GM18909 (cell line): Measurements from ENCODE around the gene CD180.
A peak's percentile ranks its signal among the peaks of the same experiment; 100 is the strongest.
"Not testable (repeated sequence)": the region's sequence is repeated elsewhere in the genome, so short reads cannot be mapped to it uniquely, and the experiment has no call there.

Experiments
- ATAC-seq: cut with Tn5 transposase; IDR thresholded peaks from one replicate; pipeline ENCODE4 v1.9.1; 2021; ENCODE audit warnings: mild to moderate bottlenecking; ENCODE audit not compliant: unreplicated experiment, poor library complexity

Gene CD180

DNA sequence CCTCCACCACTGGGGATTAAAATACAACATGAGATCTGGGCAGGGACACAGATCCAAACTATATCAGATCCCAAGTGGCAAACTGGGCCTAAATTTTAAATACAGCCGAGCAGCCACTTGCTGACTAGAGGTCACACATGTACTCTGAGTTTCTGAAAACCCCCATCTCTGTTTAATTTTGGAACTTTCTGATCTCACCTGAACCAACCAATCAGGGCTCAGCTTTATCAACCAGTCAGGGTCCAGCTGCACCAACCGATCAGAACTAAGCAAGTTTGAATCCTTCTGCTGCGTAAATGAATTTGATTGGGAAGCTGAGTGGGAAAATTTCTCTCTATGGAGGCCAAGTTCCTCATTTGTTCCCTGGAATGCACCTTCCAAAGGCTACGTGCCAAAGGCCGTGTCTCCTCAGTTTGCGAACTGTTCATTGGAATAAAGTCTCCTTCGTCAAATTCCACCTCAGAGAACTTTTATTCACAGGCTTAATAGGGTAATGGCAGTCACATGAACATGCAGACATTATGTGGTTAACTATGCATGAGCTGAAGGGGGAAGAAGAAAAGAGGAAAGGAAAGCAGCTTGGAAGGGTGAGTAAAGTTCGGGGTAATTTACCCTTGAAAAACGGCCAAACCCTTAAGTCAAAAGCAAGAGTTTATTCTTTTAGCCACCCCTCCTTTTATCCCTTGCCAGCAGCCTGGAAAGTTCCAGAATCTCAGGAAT, 3.7 kb downstream of the CD180 start:
- no peak for ATAC-seq

DNA sequence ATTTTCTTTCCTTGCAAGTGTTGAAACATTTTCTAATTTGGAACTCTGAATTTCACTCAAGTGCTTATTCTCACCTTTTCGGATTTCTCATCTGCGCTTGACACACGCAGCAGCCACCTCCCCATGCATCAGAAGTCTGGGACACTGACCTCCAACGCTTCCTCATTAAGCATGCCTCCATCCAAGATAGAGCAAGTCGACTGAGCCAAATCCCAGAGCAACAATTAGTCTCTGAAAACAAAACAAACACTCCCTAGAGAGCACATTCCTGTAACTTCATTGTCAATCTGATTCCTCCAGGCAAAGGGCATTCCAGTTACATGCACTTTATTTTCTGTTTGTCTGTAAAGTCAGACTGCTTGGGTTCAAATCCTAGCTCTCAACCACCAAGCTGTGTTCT, 5.7 kb downstream of the CD180 start:
- ATAC-seq, result no peak

DNA sequence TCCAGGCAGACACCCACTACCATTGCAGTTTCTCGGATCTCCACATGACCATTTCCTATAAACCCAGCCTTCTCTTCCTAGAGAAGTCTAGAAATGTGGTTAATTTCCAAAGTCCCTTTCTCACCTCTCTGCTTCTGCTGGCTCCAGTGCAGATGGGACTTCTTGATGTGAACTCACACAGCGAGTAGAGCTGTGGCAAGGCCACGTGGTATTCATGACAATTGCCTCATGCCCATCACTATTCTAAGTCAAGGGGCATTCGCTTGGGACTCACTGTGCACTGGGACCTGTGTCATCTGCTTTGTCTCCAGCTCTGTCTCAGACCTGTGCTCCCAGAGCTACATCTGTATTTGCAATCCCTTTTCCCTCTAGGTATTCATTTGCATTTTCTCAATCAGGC, 6.2 kb downstream of the CD180 start:
- no peak for ATAC-seq

DNA sequence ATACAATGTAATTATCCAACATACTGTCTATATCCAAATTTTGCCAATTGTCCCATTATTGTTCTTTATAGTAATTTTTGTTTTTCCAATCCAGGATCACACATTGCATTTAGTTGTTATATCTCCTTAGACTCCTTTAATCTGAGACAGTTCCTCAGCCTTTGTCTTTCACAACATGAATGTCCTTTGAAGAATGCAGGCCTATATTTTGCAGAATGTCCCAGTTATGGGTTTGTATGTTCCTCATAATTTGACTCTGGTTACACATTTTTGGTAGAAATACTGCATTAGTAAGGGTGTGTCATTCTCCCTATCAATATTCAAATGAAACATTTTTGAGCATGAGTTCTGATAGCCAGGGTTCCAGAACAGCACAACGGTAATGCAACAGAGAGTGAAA, 6.7 kb downstream of the CD180 start:
- ATAC-seq, result no peak

DNA sequence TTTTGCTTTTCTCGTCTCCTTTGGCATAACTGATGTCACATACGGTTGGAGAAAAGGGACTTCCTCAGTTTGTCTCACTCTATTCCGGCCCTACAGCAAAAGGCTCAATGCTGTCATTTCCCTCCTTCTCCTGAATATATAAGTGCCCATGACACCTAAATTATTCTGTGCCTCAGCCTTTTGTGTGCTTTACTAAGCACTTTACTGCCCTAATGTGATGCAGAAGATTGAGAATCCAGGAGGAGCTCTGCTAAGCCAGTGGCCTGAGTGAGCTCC, 7.6 kb downstream of the CD180 start:
- no peak for ATAC-seq

DNA sequence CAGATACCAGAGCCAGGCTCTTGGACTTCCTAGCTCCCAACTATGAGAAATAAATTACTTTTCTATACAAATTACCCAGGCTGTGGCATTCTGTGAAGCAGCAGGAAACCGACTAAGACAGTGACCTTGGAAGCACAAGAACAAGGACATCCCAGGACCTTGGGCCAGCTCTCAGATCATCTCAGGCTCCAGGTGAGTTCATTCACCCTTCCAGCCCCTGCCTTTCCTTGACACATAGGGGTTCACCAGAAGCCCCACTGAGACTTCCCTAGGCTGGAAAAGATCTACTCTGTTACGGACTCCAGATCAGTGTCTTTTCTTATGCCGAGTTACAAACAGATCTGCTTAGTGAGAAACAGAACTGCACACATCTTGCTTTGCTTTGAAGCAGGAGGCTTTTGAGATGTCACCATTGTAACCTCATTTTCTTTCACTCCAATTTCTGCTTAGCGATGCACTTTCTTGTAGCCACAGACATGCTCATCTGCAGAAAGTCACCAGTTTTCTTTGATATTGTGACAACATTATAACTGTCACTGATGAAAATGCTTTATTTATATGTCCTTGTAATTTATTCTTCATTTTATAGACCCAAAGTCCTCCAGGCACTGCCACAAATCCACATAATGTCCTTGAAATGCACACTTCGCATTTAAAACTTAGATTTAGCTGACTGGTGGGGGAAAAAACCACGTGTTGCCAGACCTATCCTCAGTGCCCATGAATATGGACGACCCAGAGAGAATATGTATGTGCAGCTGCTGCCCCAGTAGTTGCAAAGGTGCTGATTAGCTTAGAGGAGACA, 8.1 kb downstream of the CD180 start:
- no peak for ATAC-seq

DNA sequence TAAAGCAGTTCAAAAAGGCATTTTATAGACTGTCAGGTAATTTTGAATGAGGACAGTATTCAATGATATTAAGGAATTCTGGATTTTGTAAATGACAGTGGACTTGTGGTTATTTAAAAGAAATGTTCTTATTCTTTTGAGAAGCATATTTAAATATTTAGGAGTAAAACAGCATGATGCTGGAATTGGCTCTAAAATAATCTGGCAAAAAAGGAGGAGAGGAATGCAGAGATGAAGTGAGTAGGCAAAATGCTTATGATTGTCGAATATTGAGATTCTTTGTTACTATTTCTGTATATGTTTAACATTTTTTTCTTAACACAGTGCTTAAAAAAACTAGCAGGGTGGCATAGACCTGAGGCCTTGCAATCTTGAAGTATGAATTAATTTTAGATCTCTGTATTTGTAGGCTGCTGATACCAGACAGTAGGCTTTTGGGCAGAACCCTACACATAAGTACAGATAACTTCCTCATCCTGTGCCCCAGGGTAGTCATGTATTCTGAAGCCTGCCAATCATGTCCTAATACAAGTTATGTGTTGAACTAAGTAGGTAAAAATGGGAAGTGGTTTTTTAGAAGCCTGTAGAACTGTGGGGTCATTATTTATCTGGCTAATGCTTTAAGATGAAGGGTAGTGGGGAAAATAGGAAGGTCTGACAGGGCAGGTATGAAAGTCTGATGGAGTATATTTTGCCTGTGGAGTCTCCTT, 9.4 kb downstream of the CD180 start:
- ATAC-seq, result peak; percentile 85

DNA sequence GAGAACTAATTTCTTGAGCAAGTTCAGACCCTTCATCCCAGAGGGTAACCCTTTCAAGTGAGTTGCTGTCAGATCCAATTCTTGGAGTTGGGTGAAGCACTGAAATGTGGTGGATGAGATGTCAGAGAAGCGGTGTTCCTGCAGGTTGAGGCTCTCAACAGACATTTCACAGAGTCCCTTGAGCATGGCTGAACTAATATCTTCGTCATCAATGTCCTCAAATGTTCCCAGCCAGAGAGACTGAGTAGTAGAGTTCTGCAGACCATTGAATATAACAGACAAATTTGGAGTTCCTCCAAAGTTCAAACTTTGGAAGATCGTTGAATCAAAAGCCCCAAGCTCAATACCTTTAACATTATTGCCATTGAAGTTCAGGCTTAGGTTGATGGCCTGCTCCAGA, 12.7 kb downstream of the CD180 start:
- ATAC-seq, result no peak

DNA sequence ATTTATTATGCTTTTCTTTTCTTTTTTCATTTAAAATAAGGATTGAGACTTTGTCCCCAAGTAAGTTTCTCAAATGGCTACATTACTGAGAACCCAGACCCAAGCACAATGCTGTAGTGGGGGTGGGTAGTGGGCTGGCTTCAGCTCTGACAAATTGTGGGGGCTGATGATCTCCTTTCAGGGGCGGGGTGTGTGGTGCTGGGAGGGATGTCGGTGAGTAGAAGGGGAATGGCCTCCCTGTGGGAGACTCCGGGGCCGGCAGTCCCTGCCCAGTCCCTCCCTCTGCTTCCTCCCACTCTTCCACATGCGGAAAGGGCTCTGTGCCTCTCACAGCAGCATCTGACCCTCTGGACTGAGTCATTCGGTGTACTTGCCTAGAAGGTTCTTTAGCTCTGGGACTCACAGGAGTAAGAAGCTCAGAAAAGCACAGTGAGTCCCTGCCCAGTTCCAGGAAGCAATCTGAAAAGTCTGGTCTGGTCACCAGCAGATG, 14.3 kb downstream of the CD180 start:
- ATAC-seq, result no peak

DNA sequence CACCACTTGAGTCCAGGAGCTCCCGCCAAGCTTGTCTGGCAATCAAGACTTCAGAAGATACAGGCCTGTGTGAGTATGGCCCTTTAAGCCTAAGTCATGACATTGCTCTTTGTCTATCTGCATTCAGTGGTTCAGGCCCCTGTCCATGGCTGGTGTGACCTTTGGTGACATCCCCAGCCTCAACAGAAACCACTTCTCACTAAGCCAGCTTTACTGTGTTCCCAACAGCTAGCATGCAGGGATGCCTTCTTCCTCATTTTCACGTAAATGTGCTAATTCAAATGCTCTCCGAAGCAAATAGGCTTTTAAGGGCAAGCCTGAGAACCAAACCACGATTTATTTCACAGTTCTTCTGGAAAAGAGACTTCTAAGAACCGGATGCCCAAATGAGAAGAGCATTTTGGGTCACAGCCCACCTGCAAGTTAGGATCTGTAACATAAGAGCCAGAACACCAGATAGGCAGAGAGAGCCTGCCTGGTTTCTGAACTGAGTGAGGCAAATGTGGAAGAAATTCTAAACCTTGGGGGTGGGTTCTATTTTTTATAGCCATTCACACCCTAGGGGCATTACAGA, 14.9 kb downstream of the CD180 start:
- no peak for ATAC-seq

DNA sequence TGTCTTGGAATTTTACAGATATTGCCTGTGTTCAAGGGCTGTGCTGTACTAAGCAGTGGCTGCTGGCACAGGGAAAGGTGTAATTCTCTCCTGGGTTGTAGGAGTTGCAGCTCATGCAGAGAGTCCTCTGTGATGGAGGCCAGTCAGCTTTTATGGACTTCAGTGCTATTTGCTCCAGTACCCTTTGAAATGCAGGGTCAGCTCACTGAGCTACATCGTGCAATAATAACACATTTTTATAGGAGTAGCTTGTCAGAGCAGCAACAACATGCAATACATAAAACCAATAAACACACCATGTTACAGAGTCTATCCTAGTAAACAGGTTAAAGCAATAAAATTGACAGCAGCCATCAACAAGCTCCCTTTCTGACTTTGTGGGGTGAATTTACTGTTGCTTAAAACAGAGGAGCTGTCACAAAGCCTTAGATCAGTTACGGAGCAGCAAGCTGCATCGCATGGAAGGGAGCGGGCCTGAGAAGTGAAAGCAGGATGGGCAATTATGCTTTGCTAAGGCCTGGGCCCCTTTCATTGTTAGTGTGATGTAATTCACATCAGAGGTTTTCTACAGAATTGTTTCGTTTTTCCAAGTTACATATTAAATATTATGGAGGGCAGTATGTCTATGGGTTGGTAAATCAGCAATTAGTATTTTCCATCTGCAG, 16.8 kb downstream of the CD180 start:
- ATAC-seq, result no peak

DNA sequence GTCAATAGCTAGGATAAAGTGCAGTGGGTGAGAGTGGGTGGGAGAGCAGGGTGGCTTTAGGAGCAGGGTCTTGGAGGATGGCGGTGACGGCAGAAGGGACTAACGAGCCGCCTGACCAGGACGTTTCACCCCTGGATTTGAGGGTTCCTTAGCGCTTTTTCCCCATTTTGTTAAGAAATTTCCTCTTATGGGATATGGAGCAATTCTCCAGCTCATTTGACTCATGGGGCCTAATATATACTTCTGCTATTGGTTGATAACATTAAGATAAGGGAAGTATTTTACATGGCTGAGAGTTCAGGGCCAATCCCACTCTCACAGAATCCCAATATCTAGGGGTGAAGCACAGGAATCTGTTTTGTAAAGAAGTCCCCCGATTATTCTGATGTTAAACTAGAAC, 17.6 kb downstream of the CD180 start:
- no peak for ATAC-seq

DNA sequence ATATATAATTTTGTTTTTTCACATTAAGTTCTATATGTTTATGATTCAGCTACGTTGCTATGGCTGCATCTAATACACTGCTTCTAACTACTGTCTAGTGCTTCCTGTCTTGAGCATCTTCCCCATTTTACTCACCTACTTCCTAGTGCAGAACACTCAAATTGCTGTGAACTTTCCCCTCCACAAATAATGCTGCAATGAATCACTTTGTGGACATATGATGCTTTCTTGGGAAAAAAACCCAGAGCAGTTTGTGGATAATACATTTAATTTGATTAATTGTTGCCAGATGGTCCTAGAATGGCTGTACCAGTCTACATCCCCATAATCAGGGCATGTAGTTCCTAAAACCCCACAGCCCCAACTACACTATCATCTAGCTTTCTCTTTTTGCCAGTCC, 18.5 kb downstream of the CD180 start:
- no peak for ATAC-seq

DNA sequence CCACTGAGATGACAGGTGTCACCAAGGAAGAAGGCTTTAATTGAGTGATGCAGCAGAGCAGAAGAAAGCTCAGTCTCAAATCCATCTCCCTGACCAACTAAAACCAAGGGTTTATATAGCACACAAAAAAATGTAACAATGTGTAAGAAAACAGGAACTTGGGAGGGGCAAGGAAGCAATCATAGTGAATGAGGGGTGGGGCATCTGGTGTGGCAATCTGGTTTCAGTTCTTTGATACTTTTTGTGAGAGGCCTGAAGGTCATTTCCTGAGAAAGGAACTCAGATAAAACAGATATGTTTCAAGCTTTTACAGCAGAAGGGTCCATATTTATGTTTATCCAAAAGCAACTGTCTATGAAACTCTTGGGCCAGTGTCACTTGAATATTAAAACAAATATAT, 19.7 kb downstream of the CD180 start:
- no peak for ATAC-seq

DNA sequence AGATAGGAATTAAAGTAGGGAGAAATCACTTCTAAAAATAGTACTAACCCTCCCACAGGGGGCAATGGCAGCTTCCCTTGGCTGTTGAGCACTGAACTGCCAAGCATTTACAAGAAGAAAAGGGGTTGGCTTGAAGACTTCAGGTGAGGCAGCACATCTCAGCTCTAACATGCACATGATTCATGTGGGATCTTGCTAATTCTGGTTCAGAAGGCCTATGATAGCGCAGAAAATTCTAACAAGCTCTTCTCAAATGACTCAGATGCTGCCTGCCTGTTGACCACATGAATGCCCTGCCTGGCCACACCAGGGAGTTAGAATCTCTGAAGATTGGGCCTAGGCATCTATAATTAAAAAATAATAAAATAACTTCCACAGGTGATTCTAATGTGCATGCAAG, 22.6 kb downstream of the CD180 start:
- no peak for ATAC-seq

DNA sequence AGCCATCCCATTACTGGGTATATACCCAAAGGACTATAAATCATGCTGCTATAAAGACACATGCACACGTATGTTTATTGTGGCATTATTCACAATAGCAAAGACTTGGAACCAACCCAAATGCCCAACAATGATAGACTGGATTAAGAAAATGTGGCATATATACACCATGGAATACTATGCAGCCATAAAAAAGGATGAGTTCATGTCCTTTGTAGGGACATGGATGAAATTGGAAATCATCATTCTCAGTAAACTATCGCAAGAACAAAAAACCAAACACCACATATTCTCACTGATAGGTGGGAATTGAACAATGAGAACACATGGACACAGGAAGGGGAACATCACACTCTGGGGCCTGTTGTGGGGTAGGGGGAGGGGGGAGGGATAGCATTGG, 23.2 kb downstream of the CD180 start:
- ATAC-seq, result not testable (repeated sequence)

DNA sequence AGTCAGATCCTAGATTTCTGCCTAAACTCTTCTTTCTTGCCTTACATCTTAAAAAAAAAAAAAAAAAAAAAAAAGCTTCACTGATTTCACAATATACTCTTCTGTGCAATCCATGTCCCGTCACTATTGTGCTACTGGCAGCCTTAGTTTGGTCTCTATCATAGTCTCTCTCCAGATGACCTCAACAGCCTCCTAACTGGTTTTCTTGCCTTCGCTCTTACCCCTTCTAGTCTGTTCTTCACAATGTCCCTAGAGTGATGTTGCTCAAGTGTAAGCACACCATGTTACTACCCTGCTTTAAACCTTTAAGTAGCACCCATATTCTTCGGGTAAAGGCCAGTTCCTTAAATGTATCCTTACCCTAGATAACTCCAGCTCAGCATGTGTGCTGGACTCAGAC, 25.8 kb downstream of the CD180 start:
- no peak for ATAC-seq

DNA sequence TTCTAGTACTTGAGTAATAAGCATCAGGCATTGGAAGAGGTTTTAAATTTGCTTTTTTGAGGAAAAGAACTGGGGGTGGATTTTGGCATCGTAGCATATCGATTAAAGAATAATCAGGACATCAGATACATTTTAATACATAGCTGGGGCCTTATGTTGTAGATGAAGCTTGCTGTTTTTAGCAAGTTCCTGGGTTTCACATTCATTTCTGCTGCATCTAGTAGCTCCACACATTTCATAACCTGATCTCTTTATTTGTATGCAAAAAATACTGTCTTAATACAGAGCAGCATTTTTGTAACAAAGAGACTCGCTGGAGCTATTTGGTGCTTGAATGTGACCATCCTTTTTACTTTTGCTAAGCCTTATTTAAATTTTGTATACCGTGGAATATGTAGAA, 28.5 kb downstream of the CD180 start:
- no peak for ATAC-seq

DNA sequence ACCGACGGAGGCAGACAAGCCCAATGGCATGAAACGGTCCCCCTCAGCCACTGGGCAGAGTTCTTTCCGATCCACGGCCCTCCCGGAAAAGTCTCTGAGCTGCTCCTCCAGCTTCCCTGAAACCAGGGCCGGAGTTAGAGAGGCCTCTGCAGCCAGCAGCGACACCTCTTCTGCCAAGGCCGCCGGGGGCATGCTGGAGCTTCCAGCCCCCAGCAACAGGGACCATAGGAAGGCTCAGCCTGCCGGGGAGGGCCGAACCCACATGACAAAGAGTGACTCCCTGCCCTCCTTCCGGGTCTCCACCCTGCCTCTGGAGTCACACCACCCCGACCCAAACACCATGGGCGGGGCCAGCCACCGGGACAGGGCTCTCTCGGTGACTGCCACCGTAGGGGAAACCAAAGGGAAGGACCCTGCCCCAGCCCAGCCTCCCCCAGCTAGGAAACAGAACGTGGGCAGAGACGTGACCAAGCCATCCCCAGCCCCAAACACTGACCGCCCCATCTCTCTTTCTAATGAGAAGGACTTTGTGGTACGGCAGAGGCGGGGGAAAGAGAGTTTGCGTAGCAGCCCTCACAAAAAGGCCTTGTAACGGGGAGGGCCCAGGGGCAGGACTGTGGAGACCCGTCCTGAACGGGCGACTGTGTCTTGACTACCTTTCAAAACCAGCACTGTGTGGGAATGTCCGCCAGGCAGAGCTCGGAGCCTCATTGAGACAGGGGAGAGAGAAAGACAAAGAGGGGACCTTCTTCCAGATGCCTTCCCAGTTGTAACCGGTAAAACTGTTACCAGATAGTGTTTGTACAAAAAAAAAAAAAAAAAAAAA, 29.9 kb downstream of the CD180 start:
- peak; percentile 41 for ATAC-seq
